Nephron progenitor cell (in vitro differentiated cells): ENCODE measurements around the gene NTNG2.

Experiments
- DNase-seq: peaks from one replicate; pipeline ENCODE4 v3.0.0; 2021
- H3K27ac Mint-ChIP-seq: 2 replicates; pipeline ENCODE4 v1.8.0; 2021; ENCODE audit warnings: mild to moderate bottlenecking, moderate library complexity, mixed read lengths
- H3K27me3 Mint-ChIP-seq: 2 replicates; pipeline ENCODE4 v1.8.0; 2021; ENCODE audit warnings: mild to moderate bottlenecking, low read depth, mixed read lengths; ENCODE audit not compliant: poor library complexity
- H3K36me3 Mint-ChIP-seq: 2 replicates; pipeline ENCODE4 v1.8.0; 2021; ENCODE audit warnings: low read depth, mixed read lengths
- H3K4me1 Mint-ChIP-seq: 2 replicates; pipeline ENCODE4 v1.8.0; 2021; ENCODE audit warnings: mixed read lengths
- H3K4me3 Mint-ChIP-seq: 2 replicates; pipeline ENCODE4 v1.8.0; 2021; ENCODE audit warnings: mild to moderate bottlenecking, moderate library complexity, mixed read lengths
- H3K9me3 Mint-ChIP-seq: 2 replicates; pipeline ENCODE4 v1.8.0; 2021; ENCODE audit warnings: mild to moderate bottlenecking, moderate library complexity, mixed read lengths
- CTCF ChIP-seq: fragments of 200-600 bp; sonication (generic); IDR thresholded peaks from 2 replicates; pipeline ENCODE4 v1.5.0; 2021; ENCODE audit warnings: antibody characterized with exemption

NTNG2 gene

GRCh38 chr9:132181796-132182313 is 20.0 kb downstream of the NTNG2 start:
- TF ChIP-seq CTCF: no peak

GRCh38 chr9:132182314-132183091 is 20.6 kb downstream of the NTNG2 start:
- Mint-ChIP-seq H3K36me3 (no peaks in the 10 kb centered on the region), H3K27me3 (peaks cover 27% of the 10 kb centered on the region), H3K9me3 (no peaks in the 10 kb centered on the region), H3K4me1 (peaks cover 81% of the 10 kb centered on the region), H3K4me3 (no peak overlapping the region), H3K27ac (no peak overlapping the region)
- peak; percentile 41 for DNase-seq
- peak; percentile 23 for TF ChIP-seq CTCF

More at GRCh38 chr9:132181796-132182313, 20.0 kb downstream of the NTNG2 start:
- Mint-ChIP-seq H3K27ac (no peak overlapping the region), H3K27me3 (peaks cover 25% of the 10 kb centered on the region), H3K4me1 (peaks cover 75% of the 10 kb centered on the region), H3K36me3 (no peaks in the 10 kb centered on the region), H3K4me3 (peak overlapping the region; percentile 11), H3K9me3 (peaks cover 6% of the 10 kb centered on the region)
- peak; percentile 38 for DNase-seq

GRCh38 chr9:132183134-132183533 is 21.3 kb downstream of the NTNG2 start:
- TF ChIP-seq CTCF: no peak
- H3K9me3 Mint-ChIP-seq: no peaks in the 10 kb centered on the region
- H3K4me1 Mint-ChIP-seq: peaks cover 88% of the 10 kb centered on the region
- no peaks in the 10 kb centered on the region for H3K36me3 Mint-ChIP-seq
- no peak overlapping the region for H3K4me3 Mint-ChIP-seq
- H3K27ac Mint-ChIP-seq: no peak overlapping the region
- DNase-seq: no peak
- peaks cover 27% of the 10 kb centered on the region for H3K27me3 Mint-ChIP-seq

GRCh38 chr9:132183715-132184114 is 21.9 kb downstream of the NTNG2 start:
- Mint-ChIP-seq H3K36me3 (no peaks in the 10 kb centered on the region), H3K9me3 (no peaks in the 10 kb centered on the region), H3K27me3 (peaks cover 33% of the 10 kb centered on the region), H3K4me1 (peaks cover 94% of the 10 kb centered on the region), H3K4me3 (no peak overlapping the region), H3K27ac (no peak overlapping the region)
- no peak for DNase-seq
- no peak for TF ChIP-seq CTCF

- Mint-ChIP-seq H3K36me3 (no peaks in the 10 kb centered on the region), H3K4me1 (peaks cover 98% of the 10 kb centered on the region), H3K27me3 (peaks cover 34% of the 10 kb centered on the region), H3K9me3 (no peaks in the 10 kb centered on the region), H3K4me3 (peak overlapping the region; percentile 25), H3K27ac (no peak overlapping the region)
- TF ChIP-seq CTCF: no peak
- peak; percentile 26 for DNase-seq
These were observed 22.3 kb downstream of the NTNG2 start for GRCh38 chr9:132184124-132184523.
